ENCODE data around the gene TAF4.
"Not testable (repeated sequence)": the region's sequence is repeated elsewhere in the genome, so short reads cannot be mapped to it uniquely, and the experiment has no call there.

The TAF4 gene

GRCh38 chr20:62080249-62080990 lies 14.7 kb upstream of the TAF4 start:
- no peak for DNase-seq

DNA sequence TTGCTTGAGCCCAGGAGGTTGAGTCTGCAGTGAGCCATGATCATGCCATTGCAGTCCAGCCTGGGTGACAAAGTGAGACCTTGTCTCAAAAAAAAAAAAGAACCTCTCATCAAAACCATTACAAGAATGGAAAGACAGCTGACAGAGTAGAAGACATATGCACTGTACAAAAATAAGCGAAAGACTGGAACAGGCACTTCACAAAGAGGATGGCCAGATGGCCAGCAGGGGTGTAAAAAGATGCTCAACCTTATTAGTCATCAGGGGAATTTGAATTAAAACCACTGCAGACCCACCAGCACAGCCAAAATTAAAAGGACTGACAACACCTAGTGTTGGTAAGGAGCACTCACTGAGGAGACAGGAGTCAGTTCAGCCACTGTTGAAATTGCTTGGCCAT lies 13.5 kb upstream of the TAF4 start:
- no peak for DNase-seq

DNA sequence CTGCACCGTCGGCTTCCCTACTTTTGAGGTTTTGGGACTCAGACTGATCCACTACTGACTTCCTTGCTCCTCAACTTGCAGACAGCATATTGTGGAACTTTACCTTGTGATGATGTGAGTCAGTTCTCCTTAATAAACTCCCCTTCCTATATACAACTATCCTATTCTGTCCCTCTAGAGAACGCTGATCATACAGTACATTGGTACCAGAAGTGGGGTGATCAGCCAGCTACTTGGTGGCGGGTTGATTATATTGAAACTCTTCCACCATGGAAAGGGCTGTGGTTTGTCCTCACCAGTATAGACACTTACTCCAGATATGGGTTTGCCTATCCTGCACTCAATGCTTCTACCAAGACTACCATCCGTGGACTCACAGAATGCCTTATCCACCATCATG lies 7.6 kb upstream of the TAF4 start:
- DNase-seq: no peak

DNA sequence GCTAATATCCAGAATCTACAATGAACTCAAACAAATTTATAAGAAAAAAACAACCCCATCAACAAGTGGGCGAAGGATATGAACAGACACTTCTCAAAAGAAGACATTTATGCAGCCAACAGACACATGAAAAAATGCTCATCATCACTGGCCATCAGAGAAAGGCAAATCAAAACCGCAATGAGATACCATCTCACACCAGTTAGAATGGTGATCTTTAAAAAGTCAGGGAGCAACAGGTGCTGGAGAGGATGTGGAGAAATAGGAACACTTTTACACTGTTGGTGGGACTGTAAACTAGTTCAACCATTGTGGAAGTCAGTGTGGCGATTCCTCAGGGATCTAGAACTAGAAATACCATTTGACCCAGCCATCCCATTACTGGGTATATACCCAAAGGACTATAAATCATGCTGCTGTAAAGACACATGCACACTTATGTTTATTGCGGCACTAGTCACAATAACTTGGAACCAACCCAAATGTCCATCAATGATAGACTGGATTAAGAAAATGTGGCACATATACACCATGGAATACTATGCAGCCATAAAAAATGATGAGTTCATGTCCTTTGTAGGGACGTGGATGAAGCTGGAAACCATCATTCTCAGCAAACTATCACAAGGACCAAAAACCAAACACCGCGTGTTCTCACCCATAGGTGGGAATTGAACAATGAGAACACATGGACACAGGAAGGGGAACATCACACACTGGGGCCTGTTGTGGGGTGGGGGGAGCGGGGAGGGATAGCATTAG lies 6.2 kb upstream of the TAF4 start:
- DNase-seq: not testable (repeated sequence)

GRCh38 chr20:62069741-62070216 lies 4.1 kb upstream of the TAF4 start:
- DNase-seq: peak; percentile 81

GRCh38 chr20:62068997-62069396 lies 3.3 kb upstream of the TAF4 start:
- no peak for DNase-seq

DNA sequence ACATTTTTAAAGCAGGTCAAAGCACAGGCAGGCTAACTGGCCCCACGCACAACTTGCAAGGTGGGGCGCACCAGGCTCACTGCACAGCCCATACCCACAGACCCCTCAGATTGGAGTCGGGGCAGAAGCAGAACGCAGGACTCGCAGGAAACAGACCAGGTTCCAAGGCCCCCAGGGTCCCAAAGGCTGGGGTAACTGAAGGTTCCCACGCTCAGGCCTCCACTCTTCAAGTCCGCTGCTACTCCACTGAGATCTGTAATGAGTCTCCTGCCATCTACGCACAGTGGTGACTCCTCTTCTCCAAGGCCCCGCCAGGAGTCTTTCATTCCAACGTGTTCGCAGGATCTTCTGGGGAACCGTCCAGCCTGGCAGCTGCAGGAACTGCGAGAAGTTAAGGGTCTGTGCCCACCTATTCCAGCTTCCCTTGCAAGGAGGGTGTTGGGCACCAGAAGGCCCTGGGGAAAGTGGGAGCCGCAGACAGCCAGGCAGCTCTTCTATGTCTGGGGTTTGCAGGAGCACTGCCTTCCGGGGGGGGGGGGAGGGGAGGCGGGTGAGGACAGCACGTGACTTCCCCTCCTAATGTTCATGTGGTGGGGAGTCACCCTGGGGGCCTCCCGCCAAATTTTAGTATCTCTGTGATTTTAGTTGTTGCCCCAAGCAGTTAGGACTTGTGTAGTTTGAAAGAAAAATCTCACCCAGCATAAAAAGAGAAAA lies 2.0 kb upstream of the TAF4 start:
- peak; percentile 2 for DNase-seq

GRCh38 chr20:62066983-62067433 lies 1.3 kb upstream of the TAF4 start:
- DNase-seq: no peak

GRCh38 chr20:62066339-62066982 lies 780 bp upstream of the TAF4 start:
- peak; percentile 30 for DNase-seq

GRCh38 chr20:62064770-62065673 lies 659 bp downstream of the TAF4 start:
- DNase-seq: no peak

DNA sequence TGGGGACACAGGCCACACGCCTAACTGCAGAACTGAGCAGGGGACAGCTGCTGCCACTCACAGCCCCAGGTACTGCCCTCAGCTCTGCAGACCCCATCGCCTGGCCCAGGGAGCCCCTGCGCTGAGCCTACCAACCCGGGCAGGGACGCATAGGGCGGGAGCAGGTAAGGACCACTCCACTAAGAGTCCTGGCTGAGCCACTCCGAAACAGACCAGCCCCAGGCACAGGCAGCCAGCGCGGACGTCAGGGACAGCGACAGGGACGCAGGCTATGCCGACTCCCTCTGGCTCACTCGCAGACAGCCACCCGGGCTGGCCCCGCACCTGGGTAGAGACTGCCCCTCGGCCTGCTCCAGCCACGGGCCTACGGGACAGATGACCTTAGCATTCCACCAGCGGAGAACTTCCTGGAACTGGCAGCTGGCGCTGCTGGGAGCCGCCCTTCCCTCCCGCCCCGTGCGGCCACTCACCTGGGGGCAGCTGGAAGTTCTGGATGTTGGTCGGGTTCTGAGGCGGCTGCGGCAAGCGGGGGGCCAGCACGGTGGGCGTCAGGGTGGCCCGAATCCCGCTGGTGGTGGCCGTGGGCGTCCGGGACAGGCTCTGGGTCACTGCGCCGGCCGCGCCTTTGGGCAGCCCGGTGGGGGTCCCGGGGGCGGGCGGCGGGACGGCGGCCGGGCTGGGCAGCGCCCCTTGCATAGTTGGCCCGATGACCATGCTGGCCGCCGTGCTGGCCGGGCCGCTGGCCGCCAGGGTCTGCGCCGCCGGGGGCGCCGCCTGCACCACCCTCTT lies 1.5 kb downstream of the TAF4 start:
- no peak for DNase-seq

GRCh38 chr20:62063315-62063980 lies 2.2 kb downstream of the TAF4 start:
- peak; percentile 24 for DNase-seq

DNA sequence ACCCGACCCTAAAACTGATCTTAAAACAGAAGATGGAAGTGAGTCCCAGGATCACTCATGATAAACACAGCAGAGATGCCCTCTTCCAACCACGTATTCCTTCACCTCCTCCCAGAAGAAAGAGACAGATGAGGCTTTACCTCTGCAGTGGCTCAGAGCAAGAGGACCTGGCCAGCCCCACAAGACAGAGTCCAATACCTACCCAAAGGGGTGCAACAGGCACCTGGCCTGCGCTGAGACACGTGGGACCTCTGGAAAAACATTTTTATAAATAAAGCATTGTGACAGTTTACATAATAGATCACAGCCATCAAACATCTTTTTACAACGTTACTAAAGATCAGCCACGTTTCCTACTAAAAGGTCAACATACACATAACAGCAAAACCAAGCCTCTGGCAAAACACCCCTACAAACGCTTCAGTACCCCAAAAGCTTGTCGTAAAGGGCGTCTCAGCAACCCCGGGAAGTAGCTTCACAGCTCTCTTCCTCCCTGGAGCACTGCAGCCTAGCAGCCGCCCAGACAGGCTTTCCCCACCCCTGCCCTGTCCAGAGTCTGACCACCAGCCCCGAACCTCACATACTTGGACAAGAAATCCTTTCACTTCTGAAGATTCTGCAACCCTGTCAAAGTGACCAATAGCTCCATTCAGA lies 2.9 kb downstream of the TAF4 start:
- no peak for DNase-seq

DNA sequence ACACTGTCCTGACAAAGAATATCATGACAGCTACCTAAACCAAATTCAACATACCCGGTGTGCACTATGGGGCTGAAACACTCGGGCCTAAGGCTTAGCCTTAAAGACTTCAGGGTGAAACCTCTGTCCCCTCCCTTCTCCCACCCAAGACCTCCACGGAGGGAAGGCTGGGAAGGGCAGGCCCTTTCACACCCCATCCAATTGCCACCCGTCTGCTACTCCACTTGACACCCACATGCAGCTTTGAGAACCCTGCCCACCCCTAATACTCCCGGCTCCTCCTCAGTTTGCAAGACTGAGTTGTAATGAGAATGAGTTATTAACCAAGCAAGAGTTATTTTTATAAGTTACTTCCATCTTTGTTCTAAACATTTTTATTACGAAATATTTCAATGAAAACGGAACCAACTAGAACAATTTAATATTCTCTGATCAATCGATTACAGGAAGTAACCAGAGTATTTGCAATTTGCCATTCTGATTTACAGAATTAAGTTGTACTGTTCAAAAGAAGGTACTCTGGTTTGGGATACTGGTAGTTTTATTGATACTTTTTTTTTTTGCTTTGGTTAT lies 3.7 kb downstream of the TAF4 start:
- DNase-seq: no peak

DNA sequence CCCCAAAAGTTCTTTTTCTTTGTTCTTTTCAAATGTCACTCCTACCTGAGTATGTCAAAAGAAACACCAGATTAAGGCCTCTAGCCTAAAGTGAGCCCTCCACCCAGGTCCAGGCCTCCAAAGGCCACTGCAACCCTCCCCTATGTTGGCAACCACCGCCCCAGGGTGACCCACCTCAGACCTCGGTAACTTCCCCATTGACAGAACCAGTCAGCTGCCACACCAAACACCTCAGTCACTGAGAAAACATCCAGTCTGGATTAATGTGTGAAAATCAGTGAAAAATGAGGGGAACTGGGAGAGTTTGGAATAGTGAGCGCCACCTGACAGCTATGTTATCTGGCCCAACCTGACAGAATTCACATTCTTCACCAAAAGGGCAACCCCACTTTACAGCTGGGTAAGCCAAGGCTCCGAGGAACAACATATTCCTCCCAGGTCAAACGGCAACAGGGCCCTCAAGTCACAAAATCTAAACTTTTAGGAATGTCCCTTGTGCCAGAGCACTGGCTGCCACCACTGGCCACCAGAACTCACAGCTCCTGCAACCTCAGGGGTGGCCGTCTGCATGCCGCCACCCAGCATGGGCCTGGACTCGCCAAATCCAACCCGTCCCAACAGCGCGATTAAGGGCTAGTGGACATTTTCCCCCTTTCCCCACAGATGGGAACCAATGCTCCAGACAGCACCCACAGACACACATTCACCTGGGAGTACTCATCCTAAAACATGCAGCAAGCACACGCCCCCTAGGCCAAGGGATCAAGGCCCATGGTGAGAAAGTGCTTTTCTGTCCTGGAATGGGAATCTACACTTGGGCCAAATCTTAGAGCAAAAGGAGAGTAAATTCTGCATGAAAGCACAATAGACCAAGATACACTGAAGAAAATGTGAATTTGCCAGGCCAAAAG lies 4.8 kb downstream of the TAF4 start:
- DNase-seq: no peak

- no peak for DNase-seq
Measured at GRCh38 chr20:62059920-62060630, 5.6 kb downstream of the TAF4 start.

- DNase-seq: no peak
Measured at GRCh38 chr20:62059401-62059800, 6.3 kb downstream of the TAF4 start.

DNA sequence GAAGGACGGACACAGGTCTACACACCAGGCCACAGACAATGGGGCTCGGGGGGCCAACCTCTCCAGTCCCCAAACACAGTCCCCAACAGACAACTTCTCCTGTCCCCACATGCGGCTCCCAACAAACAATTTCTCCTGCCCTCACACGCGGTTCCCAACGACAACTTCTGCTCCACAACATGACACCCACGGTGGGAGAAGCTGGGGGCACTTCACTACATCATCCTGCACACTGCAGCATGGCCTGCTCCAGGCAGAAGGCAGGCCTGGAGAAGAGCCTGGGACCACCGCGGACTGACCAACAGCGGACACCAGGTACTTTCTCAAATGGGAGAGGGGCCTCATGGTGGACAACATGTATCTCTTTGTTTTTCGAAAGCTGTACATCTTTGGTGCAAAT lies 6.7 kb downstream of the TAF4 start:
- no peak for DNase-seq

All from MV-4-11 (cell line).